Stomach (tissue), 9 donors: ENCODE results near the gene SNCB. TPM values are rescaled to one million over a fixed set of nuclear protein-coding genes. Genes with fewer than 3 reads are reported as not detected.

Source experiments
- DNase-seq, 2 donors: peaks; one replicate each; pipeline versions ENCODE4 v3.0.0 to v3.0.0-alpha.2; 2013 to 2019
- H3K27ac ChIP-seq, 5 donors: fragments of 200-600 bp in 4 of 5; sonication (generic) in 4 of 5; one replicate each; pipeline ENCODE4 v1.5.1; 2013 to 2019; ENCODE audit warnings: mild to moderate bottlenecking in 1 of 5, moderate library complexity in 1 of 5
- H3K27me3 ChIP-seq, 3 donors: fragments of 200-600 bp; sonication (generic); one replicate each; pipeline ENCODE4 v1.5.1; 2017 to 2019; ENCODE audit warnings: mixed run types in 1 of 3
- H3K36me3 ChIP-seq, 4 donors: fragments of 200-600 bp; sonication (generic); 1 replicate in 3 of 4; 2 replicates in 1 of 4; pipeline ENCODE4 v1.5.1; 2016 to 2019
- H3K4me1 ChIP-seq, 4 donors: fragments of 200-600 bp; sonication (generic); one replicate each; pipeline ENCODE4 v1.5.1; 2016 to 2019
- H3K4me3 ChIP-seq, 4 donors: fragments of 200-600 bp; sonication (generic) in 3 of 4; one replicate each; pipeline ENCODE4 v1.5.1; 2016 to 2019; ENCODE audit warnings: mild to moderate bottlenecking in 1 of 4
- H3K9me3 ChIP-seq, 4 donors: fragments of 200-600 bp; sonication (generic); one replicate each; pipeline ENCODE4 v1.5.1; 2016 to 2019
- CTCF ChIP-seq, 7 experiments: fragments of 450-650 bp in 4 of 7; fragments of 200-600 bp in 3 of 7; sonication (generic) in 3 of 7; IDR thresholded peaks; one replicate each; pipeline ENCODE4 v1.5.1; 2016 to 2019; ENCODE audit warnings: antibody characterized with exemption in 7 of 7, control low read depth in 2 of 7, mild to moderate bottlenecking in 1 of 7
- EP300 ChIP-seq: sonication (generic); formaldehyde crosslinking; IDR thresholded peaks from one replicate; pipeline ENCODE4 v1.6.1; 2017; ENCODE audit warnings: antibody characterized with exemption
- POLR2A ChIP-seq, 4 donors: fragments of 450-650 bp; IDR thresholded peaks; one replicate each; pipeline ENCODE4 v1.6.1; 2016; ENCODE audit warnings: antibody characterized with exemption in 4 of 4, control low read depth in 2 of 4, mild to moderate bottlenecking in 1 of 4, moderate library complexity in 1 of 4
- POLR2AphosphoS5 ChIP-seq, 3 donors: sonication (generic); formaldehyde crosslinking; IDR thresholded peaks; one replicate each; pipeline ENCODE4 v1.6.1; 2016; ENCODE audit warnings: antibody characterized with exemption in 3 of 3
- WGBS, 5 donors: extraction: QIAGEN DNeasy Blood & Tissue Kit in 3 of 5; methylation state at CpG; one replicate each; pipeline versions ENCODE4 v1.1.5 to v1.1.7; 2013 to 2018; 5-methylcytosine and 5-hydroxymethylcytosine counted together
- intact Hi-C: fragments of 100-400 bp; cut with DNase I; formaldehyde crosslinking; loops from one replicate; pipeline ENCODE4 v1.15.1; 2023; ENCODE audit warnings: low total_unique reads
- polyA plus RNA-seq, 3 donors: library from polyadenylated mRNA; stranded (reverse); fragments of 200-250 nt; gene quantifications; one replicate each; pipeline ENCODE4 v1.2.3, GENCODE V29; 2013
- total RNA-seq, 5 donors: library from RNA; depleted of rRNA; stranded (reverse); fragments of >200 nt; gene quantifications; one replicate each; pipeline versions ENCODE4 v1.1.0 to v1.2.3, GENCODE V29; 2014 to 2016
- donor health status: healthy with polysubstance abuse.
- donor health status: Bipolar disorder and iron deficiency.
- donor health status: healthy.

Gene SNCB
- total and polyA plus RNA-seq, 8 donors: not detected

GRCh38 chr5:176646049-176646706, 15.8 kb upstream of the SNCB start:
- no peaks in the 10 kb centered on the region for H3K27me3 ChIP-seq
- no peaks in the 10 kb centered on the region for H3K36me3 ChIP-seq
- WGBS, 5 donors: 90 to 95% (median 91%) methylated on average over 7 of the region's 7 CpGs
- peak overlapping the region in 3 of 4 donors; percentile 82 for H3K4me3 ChIP-seq
- peak overlapping the region in 4 of 5 donors; percentile 64 to 89 (median 86) for H3K27ac ChIP-seq
- peaks cover 14 to 41% (median 26%) of the 10 kb centered on the region in 4 donors for H3K4me1 ChIP-seq
- TF ChIP-seq POLR2A (IDR thresholded peaks at IDR 0.05): no peak
- TF ChIP-seq EP300: no peak
- TF ChIP-seq POLR2AphosphoS5 (IDR thresholded peaks at IDR 0.05): no peak
- no peak for TF ChIP-seq CTCF (IDR thresholded peaks at IDR 0.05)
- intact Hi-C loops: no loop called here
- DNase-seq: no peak
- no peaks in the 10 kb centered on the region for H3K9me3 ChIP-seq

GRCh38 chr5:176644878-176645670, 14.7 kb upstream of the SNCB start:
- WGBS, 5 donors: 88 to 95% (median 93%) methylated on average over 21 to 22 of the region's 22 CpGs
- no peak overlapping the region for H3K27ac ChIP-seq
- H3K27me3 ChIP-seq: no peaks in the 10 kb centered on the region
- H3K9me3 ChIP-seq: no peaks in the 10 kb centered on the region
- intact Hi-C loops: no loop called here
- no peaks in the 10 kb centered on the region for H3K36me3 ChIP-seq
- TF ChIP-seq EP300 (no peak), POLR2AphosphoS5 (IDR thresholded peaks at IDR 0.05) (no peak), POLR2A (IDR thresholded peaks at IDR 0.05) (no peak), CTCF (IDR thresholded peaks at IDR 0.05) (no peak)
- peaks cover 14 to 30% (median 26%) of the 10 kb centered on the region in 4 donors for H3K4me1 ChIP-seq
- no peak overlapping the region for H3K4me3 ChIP-seq
- no peak for DNase-seq

DNA sequence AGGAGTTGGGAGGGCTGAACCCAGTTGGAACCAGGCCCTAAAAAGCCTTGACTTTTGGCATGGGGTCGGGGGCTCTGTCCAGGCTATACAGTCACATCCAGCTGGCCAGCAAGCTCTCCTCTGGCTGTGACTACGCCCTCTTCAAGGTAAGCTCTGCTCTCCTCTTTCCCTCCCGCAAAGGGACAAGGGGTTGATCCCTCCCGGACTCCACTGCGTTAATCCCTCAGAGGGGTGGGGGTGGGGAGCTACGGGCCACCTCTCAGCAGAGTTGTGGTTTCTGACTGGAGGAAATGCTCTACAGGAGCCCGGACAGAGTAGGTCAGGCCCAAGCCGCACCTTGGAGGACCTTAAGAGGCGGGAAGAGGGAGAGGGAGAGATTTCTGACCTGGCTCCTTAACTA, 14.0 kb upstream of the SNCB start:
- peaks cover 14 to 24% (median 24%) of the 10 kb centered on the region in 4 donors for H3K4me1 ChIP-seq
- no peak for DNase-seq
- no peak overlapping the region for H3K4me3 ChIP-seq
- H3K27ac ChIP-seq: no peak overlapping the region
- H3K36me3 ChIP-seq: no peaks in the 10 kb centered on the region
- whole genome bisulfite sequencing, 5 donors: 53 to 78% (median 67%) methylated on average over 3 to 9 of the region's 9 CpGs
- H3K27me3 ChIP-seq: no peaks in the 10 kb centered on the region
- intact Hi-C loops: no loop called here
- no peaks in the 10 kb centered on the region for H3K9me3 ChIP-seq
- TF ChIP-seq CTCF (IDR thresholded peaks at IDR 0.05): no peak
- no peak for TF ChIP-seq POLR2A (IDR thresholded peaks at IDR 0.05)
- TF ChIP-seq EP300: no peak
- TF ChIP-seq POLR2AphosphoS5 (IDR thresholded peaks at IDR 0.05): no peak

GRCh38 chr5:176643491-176644219, 13.3 kb upstream of the SNCB start:
- TF ChIP-seq POLR2A (IDR thresholded peaks at IDR 0.05) (no peak), CTCF (IDR thresholded peaks at IDR 0.05) (no peak), EP300 (no peak), POLR2AphosphoS5 (IDR thresholded peaks at IDR 0.05) (no peak)
- Histone ChIP-seq H3K9me3 (no peaks in the 10 kb centered on the region), H3K4me3 (no peak overlapping the region), H3K27ac (no peak overlapping the region), H3K36me3 (no peaks in the 10 kb centered on the region), H3K27me3 (no peaks in the 10 kb centered on the region), H3K4me1 (peaks cover 9 to 20% (median 18%) of the 10 kb centered on the region in 4 donors)
- intact Hi-C loops: no loop called here
- DNase-seq: no peak
- WGBS, 5 donors: 75 to 82% (median 79%) methylated on average over 10 to 11 of the region's 11 CpGs
